K562 (cell line): Measurements from ENCODE around the gene KIF5A. TPM values are rescaled to one million over a fixed set of nuclear protein-coding genes. Genes with fewer than 3 reads are reported as not detected.

Experiments
- ARHGAP35 ChIP-seq: fragments of 450-650 bp; IDR thresholded peaks from 2 replicates; pipeline ENCODE4 v1.6.1; 2018; ENCODE audit not compliant: partially characterized antibody
- BACH1 ChIP-seq: fragments of 200-800 bp; sonication (Bioruptor generic); IDR thresholded peaks from 2 replicates; pipeline ENCODE4 v1.6.1; 2016; ENCODE audit warnings: missing genetic modification characterization, missing compliant biosample characterization
- CC2D1A ChIP-seq: fragments of 450-650 bp; IDR thresholded peaks from 2 replicates; pipeline ENCODE4 v1.6.1; 2017; ENCODE audit warnings: mild to moderate bottlenecking
- FOXA1 ChIP-seq: fragments of 450-650 bp; IDR thresholded peaks from 2 replicates; pipeline ENCODE4 v1.6.1; 2016; ENCODE audit warnings: mild to moderate bottlenecking, borderline replicate concordance
- MTF1 ChIP-seq: fragments of 250-450 bp; sonication (Bioruptor Pico); IDR thresholded peaks from 2 replicates; pipeline ENCODE4 v1.9.0; 2021; ENCODE audit warnings: moderate library complexity, mild to moderate bottlenecking, inconsistent platforms, borderline replicate concordance
- PTRF ChIP-seq: fragments of 450-650 bp; IDR thresholded peaks from 2 replicates; pipeline ENCODE4 v1.6.1; 2016; ENCODE audit warnings: mild to moderate bottlenecking, missing genetic modification characterization, missing compliant biosample characterization
- SAFB ChIP-seq: fragments of 200-400 bp; formaldehyde crosslinking; IDR thresholded peaks from 2 replicates; pipeline ENCODE4 v1.6.1; 2017; ENCODE audit warnings: low read depth, low read length, borderline replicate concordance
- polyA plus RNA-seq, 8 experiments: library from polyadenylated mRNA; depleted of rRNA in 4 of 8; stranded (reverse) in 5 of 8; unstranded in 3 of 8; fragments of >200 nt; fragmentation: Nextera tagmentation in 2 of 8; fragmentation: Illumina TruSeq in 1 of 8; extraction: Ambion mirVana in 2 of 8; extraction: Trizol in 1 of 8; gene quantifications; 2 replicates each; pipeline versions ENCODE4 v1.2.1 to v1.2.3, GENCODE V29; 2011 to 2014; ENCODE audit warnings: inconsistent platforms in 1 of 8, missing spikeins in 1 of 8
- total RNA-seq, 7 experiments: library from RNA; depleted of rRNA in 6 of 7; stranded (reverse); fragments of >200 nt in 6 of 7; fragmentation: Illumina TruSeq in 2 of 7; extraction: Trizol in 2 of 7; gene quantifications; 2 replicates each; pipeline versions ENCODE4 v1.2.1 to v1.2.3, GENCODE V29; 2011 to 2021; ENCODE audit warnings: low replicate concordance in 1 of 7
- TF ChIP-seq, protein P1 (sequence below), 2 experiments: fragments of 450-650 bp in 1 of 2; sonication (generic) in 1 of 2; formaldehyde crosslinking in 1 of 2; IDR thresholded peaks; 2 replicates each; pipeline versions ENCODE4 v1.7.1 to v1.9.0; 2016 to 2022; ENCODE audit warnings: inconsistent platforms in 1 of 2, mild to moderate bottlenecking in 1 of 2, missing genetic modification reagents in 1 of 2
- TF ChIP-seq, protein P2 (sequence below), 2 experiments: fragments of 450-650 bp; formaldehyde crosslinking in 1 of 2; IDR thresholded peaks; 2 replicates each; pipeline versions ENCODE4 v1.4.0 to v1.6.1; 2014 to 2020; ENCODE audit warnings: mild to moderate bottlenecking in 2 of 2, borderline replicate concordance in 1 of 2, low read depth in 1 of 2

The KIF5A gene
- total and polyA plus RNA-seq, 9 of the 15 experiments (the other 6 are each of a cell fraction or from before 2014, with no cell fraction given), result 3.4 to 17.7 (median 8.0) TPM

GRCh38 chr12:57583008-57583831, 33.4 kb downstream of the KIF5A start (continued):
- TF ChIP-seq, protein P1, sequence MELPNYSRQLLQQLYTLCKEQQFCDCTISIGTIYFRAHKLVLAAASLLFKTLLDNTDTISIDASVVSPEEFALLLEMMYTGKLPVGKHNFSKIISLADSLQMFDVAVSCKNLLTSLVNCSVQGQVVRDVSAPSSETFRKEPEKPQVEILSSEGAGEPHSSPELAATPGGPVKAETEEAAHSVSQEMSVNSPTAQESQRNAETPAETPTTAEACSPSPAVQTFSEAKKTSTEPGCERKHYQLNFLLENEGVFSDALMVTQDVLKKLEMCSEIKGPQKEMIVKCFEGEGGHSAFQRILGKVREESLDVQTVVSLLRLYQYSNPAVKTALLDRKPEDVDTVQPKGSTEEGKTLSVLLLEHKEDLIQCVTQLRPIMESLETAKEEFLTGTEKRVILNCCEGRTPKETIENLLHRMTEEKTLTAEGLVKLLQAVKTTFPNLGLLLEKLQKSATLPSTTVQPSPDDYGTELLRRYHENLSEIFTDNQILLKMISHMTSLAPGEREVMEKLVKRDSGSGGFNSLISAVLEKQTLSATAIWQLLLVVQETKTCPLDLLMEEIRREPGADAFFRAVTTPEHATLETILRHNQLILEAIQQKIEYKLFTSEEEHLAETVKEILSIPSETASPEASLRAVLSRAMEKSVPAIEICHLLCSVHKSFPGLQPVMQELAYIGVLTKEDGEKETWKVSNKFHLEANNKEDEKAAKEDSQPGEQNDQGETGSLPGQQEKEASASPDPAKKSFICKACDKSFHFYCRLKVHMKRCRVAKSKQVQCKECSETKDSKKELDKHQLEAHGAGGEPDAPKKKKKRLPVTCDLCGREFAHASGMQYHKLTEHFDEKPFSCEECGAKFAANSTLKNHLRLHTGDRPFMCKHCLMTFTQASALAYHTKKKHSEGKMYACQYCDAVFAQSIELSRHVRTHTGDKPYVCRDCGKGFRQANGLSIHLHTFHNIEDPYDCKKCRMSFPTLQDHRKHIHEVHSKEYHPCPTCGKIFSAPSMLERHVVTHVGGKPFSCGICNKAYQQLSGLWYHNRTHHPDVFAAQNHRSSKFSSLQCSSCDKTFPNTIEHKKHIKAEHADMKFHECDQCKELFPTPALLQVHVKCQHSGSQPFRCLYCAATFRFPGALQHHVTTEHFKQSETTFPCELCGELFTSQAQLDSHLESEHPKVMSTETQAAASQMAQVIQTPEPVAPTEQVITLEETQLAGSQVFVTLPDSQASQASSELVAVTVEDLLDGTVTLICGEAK (IDR thresholded peaks at IDR 0.05), result no peak
- TF ChIP-seq, protein P1 (CRISPR knock-in tag; IDR thresholded peaks at IDR 0.05), result no peak
- TF ChIP-seq MTF1 (no peak), PTRF (tag) (no peak), BACH1 (no peak), FOXA1 (no peak), CC2D1A (peak; percentile 87), SAFB (no peak), ARHGAP35 (no peak)
- TF ChIP-seq, protein P2, sequence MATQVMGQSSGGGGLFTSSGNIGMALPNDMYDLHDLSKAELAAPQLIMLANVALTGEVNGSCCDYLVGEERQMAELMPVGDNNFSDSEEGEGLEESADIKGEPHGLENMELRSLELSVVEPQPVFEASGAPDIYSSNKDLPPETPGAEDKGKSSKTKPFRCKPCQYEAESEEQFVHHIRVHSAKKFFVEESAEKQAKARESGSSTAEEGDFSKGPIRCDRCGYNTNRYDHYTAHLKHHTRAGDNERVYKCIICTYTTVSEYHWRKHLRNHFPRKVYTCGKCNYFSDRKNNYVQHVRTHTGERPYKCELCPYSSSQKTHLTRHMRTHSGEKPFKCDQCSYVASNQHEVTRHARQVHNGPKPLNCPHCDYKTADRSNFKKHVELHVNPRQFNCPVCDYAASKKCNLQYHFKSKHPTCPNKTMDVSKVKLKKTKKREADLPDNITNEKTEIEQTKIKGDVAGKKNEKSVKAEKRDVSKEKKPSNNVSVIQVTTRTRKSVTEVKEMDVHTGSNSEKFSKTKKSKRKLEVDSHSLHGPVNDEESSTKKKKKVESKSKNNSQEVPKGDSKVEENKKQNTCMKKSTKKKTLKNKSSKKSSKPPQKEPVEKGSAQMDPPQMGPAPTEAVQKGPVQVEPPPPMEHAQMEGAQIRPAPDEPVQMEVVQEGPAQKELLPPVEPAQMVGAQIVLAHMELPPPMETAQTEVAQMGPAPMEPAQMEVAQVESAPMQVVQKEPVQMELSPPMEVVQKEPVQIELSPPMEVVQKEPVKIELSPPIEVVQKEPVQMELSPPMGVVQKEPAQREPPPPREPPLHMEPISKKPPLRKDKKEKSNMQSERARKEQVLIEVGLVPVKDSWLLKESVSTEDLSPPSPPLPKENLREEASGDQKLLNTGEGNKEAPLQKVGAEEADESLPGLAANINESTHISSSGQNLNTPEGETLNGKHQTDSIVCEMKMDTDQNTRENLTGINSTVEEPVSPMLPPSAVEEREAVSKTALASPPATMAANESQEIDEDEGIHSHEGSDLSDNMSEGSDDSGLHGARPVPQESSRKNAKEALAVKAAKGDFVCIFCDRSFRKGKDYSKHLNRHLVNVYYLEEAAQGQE (IDR thresholded peaks at IDR 0.05; ENCODE audit: borderline replicate concordance), result peak; percentile 91
- TF ChIP-seq, protein P2 (CRISPR knock-in tag; IDR thresholded peaks at IDR 0.05; ENCODE audit: low read depth), result no peak
